Lower leg skin (tissue), 4 donors: Measurements from ENCODE around the gene RRP15. TPM values are rescaled to one million over a fixed set of nuclear protein-coding genes. Genes with fewer than 3 reads are reported as not detected.

Source experiments
- DNase-seq, 2 donors: peaks; one replicate each; pipeline ENCODE4 v3.0.0-alpha.2; 2019; ENCODE audit warnings: low spot score in 2 of 2
- H3K4me3 ChIP-seq: fragments of 200-600 bp; sonication (generic); 2 replicates; pipeline ENCODE4 v1.5.1; 2017; ENCODE audit warnings: mild to moderate bottlenecking, low read depth; ENCODE audit not compliant: poor library complexity, severe bottlenecking
- POLR2A ChIP-seq, 2 donors: fragments of 450-650 bp; IDR thresholded peaks; one replicate each; pipeline ENCODE4 v1.6.1; 2016 to 2017; ENCODE audit warnings: antibody characterized with exemption in 2 of 2, mild to moderate bottlenecking in 1 of 2, moderate library complexity in 1 of 2
- WGBS, 2 donors: methylation state at CpG; one replicate each; pipeline ENCODE4 v1.1.5; 2018; 5-methylcytosine and 5-hydroxymethylcytosine counted together
- intact Hi-C: fragments of 100-400 bp; cut with DNase I; formaldehyde crosslinking; loops from one replicate; pipeline ENCODE4 v1.15.0; 2023; ENCODE audit warnings: low total_unique reads
- total RNA-seq, 4 donors: library from RNA; depleted of rRNA; stranded (reverse); fragments of >200 nt; gene quantifications; one replicate each; pipeline ENCODE4 v1.1.0, GENCODE V29; 2016
- TF ChIP-seq, protein P1 (sequence below), 3 donors: fragments of 450-650 bp; IDR thresholded peaks; one replicate each; pipeline ENCODE4 v1.5.1; 2016; ENCODE audit warnings: antibody characterized with exemption in 3 of 3, mild to moderate bottlenecking in 3 of 3, moderate library complexity in 2 of 3

RRP15 gene
- total RNA-seq, 4 donors from 2014 or later, result 1.8 to 7.2 (median 2.6) TPM

DNA sequence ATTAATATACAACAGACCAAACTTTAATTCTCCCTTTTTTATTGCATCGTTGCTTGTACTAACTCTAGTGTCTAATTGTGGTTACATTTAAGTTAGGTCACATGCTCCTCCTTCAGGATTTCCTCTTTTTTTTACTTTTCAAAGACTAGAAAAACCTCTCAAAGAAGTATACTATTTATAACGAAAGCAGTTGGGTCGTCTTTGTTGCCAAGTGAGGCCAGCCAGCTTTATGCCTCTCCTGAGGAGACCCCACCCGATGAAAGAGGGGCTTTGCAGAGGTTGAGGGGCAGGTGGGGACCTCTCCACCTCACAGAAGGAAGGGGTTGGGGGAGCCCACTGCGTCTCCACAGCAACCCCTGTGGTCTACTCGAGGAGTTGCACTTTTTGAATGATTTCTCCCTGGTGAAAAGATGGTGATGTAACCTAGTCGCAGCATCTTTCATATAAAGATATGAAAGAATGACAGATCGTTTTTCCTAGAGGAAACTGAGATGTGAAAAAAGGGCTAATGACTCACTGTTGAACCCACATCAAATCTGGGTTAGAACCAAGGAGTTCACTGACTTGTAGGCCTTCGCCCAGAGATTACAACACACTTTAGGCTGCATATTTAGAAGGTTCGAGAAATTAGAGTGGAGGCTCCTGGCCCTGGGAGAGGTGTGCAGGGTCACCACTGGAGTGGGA lies 66.4 kb downstream of the RRP15 start:
- 20 to 23% methylated on average over 10 of the region's 10 CpGs for WGBS, 2 donors
- intact Hi-C loops, result no loop called here
- no peak for DNase-seq

DNA sequence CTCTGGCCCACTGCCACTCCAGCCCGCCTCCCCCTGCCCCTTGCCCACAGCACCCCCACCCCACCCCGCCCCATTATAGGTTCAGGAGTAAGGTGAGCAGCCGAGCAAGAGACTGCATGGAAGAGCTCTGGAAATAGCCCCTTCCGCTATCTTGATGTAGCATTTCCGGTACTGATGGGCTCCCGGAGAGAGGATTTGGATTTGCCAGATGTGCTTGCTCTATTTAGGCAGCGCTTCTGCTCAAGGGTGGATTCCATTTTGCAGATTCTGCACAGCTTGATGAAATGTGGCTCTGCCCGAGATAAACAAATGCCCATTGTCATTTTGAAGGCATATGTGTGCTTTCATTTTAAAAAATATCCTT lies 67.0 kb downstream of the RRP15 start:
- no peak for DNase-seq
- intact Hi-C loops, result no loop called here
- 84 to 91% methylated on average over 8 of the region's 8 CpGs for WGBS, 2 donors
- H3K4me3 ChIP-seq, result no peak overlapping the region
- TF ChIP-seq, protein P1, sequence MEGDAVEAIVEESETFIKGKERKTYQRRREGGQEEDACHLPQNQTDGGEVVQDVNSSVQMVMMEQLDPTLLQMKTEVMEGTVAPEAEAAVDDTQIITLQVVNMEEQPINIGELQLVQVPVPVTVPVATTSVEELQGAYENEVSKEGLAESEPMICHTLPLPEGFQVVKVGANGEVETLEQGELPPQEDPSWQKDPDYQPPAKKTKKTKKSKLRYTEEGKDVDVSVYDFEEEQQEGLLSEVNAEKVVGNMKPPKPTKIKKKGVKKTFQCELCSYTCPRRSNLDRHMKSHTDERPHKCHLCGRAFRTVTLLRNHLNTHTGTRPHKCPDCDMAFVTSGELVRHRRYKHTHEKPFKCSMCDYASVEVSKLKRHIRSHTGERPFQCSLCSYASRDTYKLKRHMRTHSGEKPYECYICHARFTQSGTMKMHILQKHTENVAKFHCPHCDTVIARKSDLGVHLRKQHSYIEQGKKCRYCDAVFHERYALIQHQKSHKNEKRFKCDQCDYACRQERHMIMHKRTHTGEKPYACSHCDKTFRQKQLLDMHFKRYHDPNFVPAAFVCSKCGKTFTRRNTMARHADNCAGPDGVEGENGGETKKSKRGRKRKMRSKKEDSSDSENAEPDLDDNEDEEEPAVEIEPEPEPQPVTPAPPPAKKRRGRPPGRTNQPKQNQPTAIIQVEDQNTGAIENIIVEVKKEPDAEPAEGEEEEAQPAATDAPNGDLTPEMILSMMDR (IDR thresholded peaks at IDR 0.05), result no peak
- no peak for TF ChIP-seq POLR2A (IDR thresholded peaks at IDR 0.05)

More for the DNA sequence above, 66.4 kb downstream of the RRP15 start:
- H3K4me3 ChIP-seq, result no peak overlapping the region
- TF ChIP-seq, protein P1 (IDR thresholded peaks at IDR 0.05), result no peak
- no peak for TF ChIP-seq POLR2A (IDR thresholded peaks at IDR 0.05)

DNA sequence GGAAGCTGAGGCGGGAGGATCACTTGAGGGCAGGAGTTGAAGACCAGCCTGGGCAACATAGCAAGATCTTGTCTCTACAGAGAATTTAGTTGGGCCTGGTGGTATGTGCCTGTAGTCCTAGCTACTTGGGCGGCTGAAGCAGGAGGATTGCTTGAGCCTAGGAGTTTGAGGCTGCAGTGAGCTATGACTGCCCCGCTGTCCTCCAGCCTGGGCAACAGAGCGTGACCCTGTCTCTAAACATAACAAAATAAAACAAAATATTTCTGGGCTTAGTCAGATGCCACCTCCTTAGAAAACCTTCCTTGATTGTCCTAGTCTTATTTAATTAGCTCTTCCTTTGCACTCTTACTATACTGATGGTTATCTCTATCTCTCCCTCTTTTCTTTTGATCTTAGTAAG lies 68.6 kb downstream of the RRP15 start:
- no peak for DNase-seq
- no peak overlapping the region for H3K4me3 ChIP-seq
- no peak for TF ChIP-seq POLR2A (IDR thresholded peaks at IDR 0.05)
- TF ChIP-seq, protein P1 (IDR thresholded peaks at IDR 0.05), result no peak
- intact Hi-C loops, result no loop called here
- WGBS, 2 donors, result 94 to 98% methylated on average over 4 of the region's 4 CpGs

DNA sequence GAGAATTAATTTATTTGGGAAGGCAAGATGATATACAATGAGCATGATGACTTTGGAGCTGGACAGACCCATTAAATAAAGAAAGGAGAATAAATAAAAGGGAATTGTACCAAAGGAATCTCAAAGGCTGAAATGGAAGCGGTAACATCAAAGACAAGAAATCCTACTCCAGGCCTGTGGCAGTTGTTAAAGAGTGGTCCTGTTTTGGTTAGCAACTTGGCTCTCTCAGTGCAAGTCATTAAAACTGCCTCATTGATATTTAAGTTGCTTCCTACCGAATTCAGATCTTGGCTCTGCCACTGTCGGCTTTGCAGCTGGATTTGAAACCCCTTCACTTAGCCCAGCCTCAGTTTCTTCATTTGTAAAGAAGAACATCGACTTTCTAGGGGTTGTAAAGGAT lies 70.2 kb downstream of the RRP15 start:
- no peak for TF ChIP-seq POLR2A (IDR thresholded peaks at IDR 0.05)
- TF ChIP-seq, protein P1 (IDR thresholded peaks at IDR 0.05), result no peak
- intact Hi-C loops, result no loop called here
- H3K4me3 ChIP-seq, result no peak overlapping the region
- DNase-seq, result no peak
- 74 to 78% methylated on average over 4 of the region's 4 CpGs for WGBS, 2 donors

DNA sequence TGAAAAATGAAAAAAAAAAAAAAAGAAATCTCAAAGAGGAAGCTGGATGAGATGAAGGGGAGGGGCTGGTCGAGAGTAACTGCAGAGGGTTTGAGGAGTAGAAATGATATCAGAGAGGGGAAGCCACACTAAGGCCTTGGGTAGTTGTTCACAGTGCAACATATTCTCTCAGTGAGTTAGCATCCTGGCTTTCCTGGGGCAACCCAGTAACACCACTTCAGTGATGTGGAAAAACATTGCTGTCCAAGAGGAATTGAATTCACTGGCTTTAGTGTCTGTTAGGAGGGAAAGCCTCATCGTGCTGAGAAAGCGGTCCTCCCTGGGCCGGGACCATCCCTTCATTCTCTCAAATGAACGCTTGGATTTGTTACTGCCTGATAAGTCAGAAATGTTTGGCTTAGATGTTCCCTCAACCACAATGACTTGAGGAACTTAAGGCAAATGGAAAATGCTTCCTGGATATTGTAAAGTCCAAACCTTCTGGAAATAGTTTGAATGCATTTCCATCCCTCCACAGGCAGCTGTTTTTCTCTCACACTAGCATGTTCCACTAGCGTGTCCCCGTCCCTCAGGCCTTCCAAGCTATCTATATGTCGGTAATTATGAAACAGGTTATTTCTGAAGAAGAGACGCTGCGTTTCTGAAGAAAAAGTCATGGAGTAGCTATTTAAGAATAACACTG lies 72.3 kb downstream of the RRP15 start:
- intact Hi-C loops, result no loop called here
- 84 to 89% methylated on average over 10 of the region's 10 CpGs for WGBS, 2 donors
- DNase-seq, result no peak
- no peak for TF ChIP-seq POLR2A (IDR thresholded peaks at IDR 0.05)
- TF ChIP-seq, protein P1 (IDR thresholded peaks at IDR 0.05), result no peak
- no peak overlapping the region for H3K4me3 ChIP-seq
